Measurements from ENCODE around the gene MORN5. TPM values are rescaled to one million over a fixed set of nuclear protein-coding genes. Genes with fewer than 3 reads are reported as not detected.

The MORN5 gene
- total RNA-seq, 1 experiment from 2014 or later = not detected

GRCh38 chr9:122200960-122201595, 41.4 kb downstream of the MORN5 start:
- TF ChIP-seq POLR2AphosphoS5 (IDR thresholded peaks at IDR 0.05; ENCODE audit: low read depth, low read length) = no peak
- Histone ChIP-seq H3K4me1 (ENCODE audit: control insufficient read depth, insufficient read depth, low read length) (no peaks in the 10 kb centered on the region), H3K27ac (ENCODE audit: low read length) (no peak overlapping the region), H3K4me3 (ENCODE audit: low read depth in 2 of 2, low read length in 2 of 2) (no peak overlapping the region), H3K9me3 (ENCODE audit: control insufficient read depth, insufficient read depth, low read depth, low read length) (no peaks in the 10 kb centered on the region), H3K36me3 (ENCODE audit: control insufficient read depth, insufficient read depth, low read length) (no peaks in the 10 kb centered on the region), H3K27me3 (ENCODE audit: control insufficient read depth, insufficient read depth, low read length) (no peaks in the 10 kb centered on the region)
- no peak for DNase-seq (ENCODE audit: low read depth, low spot score)
- intact Hi-C loops (cut with micrococcal nuclease; ENCODE audit: unreplicated experiment) (no loop called here), in situ Hi-C loops (cut with HindIII; ENCODE audit: low pct_unique_long_range_greater_than_20kb, low sequenced_read_pairs) (no loop called here)
- ChIA-PET CTCF (no interaction called here), POLR2A (no interaction called here)
- no peak for ATAC-seq
- no TSS peak for BruUV-seq (replicated peaks)

- in situ Hi-C loops (cut with HindIII; ENCODE audit: low pct_unique_long_range_greater_than_20kb, low sequenced_read_pairs) (no loop called here), intact Hi-C loops (cut with micrococcal nuclease; ENCODE audit: unreplicated experiment) (no loop called here)
- TF ChIP-seq SIN3A (IDR thresholded peaks at IDR 0.05; ENCODE audit: borderline replicate concordance, insufficient read depth, low read depth, low read length) = no peak
- no peak for TF ChIP-seq TCF7L2 (IDR thresholded peaks at IDR 0.05; ENCODE audit: low read depth, low read length)
- TF ChIP-seq POLR2AphosphoS5 (IDR thresholded peaks at IDR 0.05; ENCODE audit: low read depth, low read length) = no peak
- no peak for TF ChIP-seq REST (IDR thresholded peaks at IDR 0.05; ENCODE audit: insufficient read depth in 1 of 2, low read depth in 2 of 2, low read length in 1 of 2)
- TF ChIP-seq CTCF (IDR thresholded peaks at IDR 0.05) = no peak
- ChIA-PET POLR2A (no interaction called here), CTCF (no interaction called here)
- no peaks in the 10 kb centered on the region for H3K9me3 ChIP-seq (ENCODE audit: control insufficient read depth, insufficient read depth, low read depth, low read length)
- DNase-seq (ENCODE audit: low read depth, low spot score) (no peak), ATAC-seq (no peak)
- no peaks in the 10 kb centered on the region for H3K27me3 ChIP-seq (ENCODE audit: control insufficient read depth, insufficient read depth, low read length)
- H3K4me1 ChIP-seq (ENCODE audit: control insufficient read depth, insufficient read depth, low read length) = no peaks in the 10 kb centered on the region
- no TSS peak for BruUV-seq (replicated peaks)
- H3K27ac ChIP-seq (ENCODE audit: low read length) = no peak overlapping the region
- no peak overlapping the region for H3K4me3 ChIP-seq (ENCODE audit: low read depth in 2 of 2, low read length in 2 of 2)
- no peaks in the 10 kb centered on the region for H3K36me3 ChIP-seq (ENCODE audit: control insufficient read depth, insufficient read depth, low read length)
These were observed 41.9 kb downstream of the MORN5 start for GRCh38 chr9:122201641-122202040.

- TF ChIP-seq POLR2AphosphoS5 (IDR thresholded peaks at IDR 0.05; ENCODE audit: low read depth, low read length) = no peak
- no peak for TF ChIP-seq REST (IDR thresholded peaks at IDR 0.05; ENCODE audit: insufficient read depth in 1 of 2, low read depth in 2 of 2, low read length in 1 of 2)
- TF ChIP-seq TCF7L2 (IDR thresholded peaks at IDR 0.05; ENCODE audit: low read depth, low read length) = no peak
- no peak for TF ChIP-seq SIN3A (IDR thresholded peaks at IDR 0.05; ENCODE audit: borderline replicate concordance, insufficient read depth, low read depth, low read length)
- TF ChIP-seq CTCF (IDR thresholded peaks at IDR 0.05) = no peak
These were observed 42.4 kb downstream of the MORN5 start for GRCh38 chr9:122202111-122202510.

More at GRCh38 chr9:122202111-122202510, 42.4 kb downstream of the MORN5 start:
- Histone ChIP-seq H3K4me1 (ENCODE audit: control insufficient read depth, insufficient read depth, low read length) (no peaks in the 10 kb centered on the region), H3K27me3 (ENCODE audit: control insufficient read depth, insufficient read depth, low read length) (no peaks in the 10 kb centered on the region), H3K27ac (ENCODE audit: low read length) (no peak overlapping the region), H3K36me3 (ENCODE audit: control insufficient read depth, insufficient read depth, low read length) (no peaks in the 10 kb centered on the region), H3K4me3 (ENCODE audit: low read depth in 2 of 2, low read length in 2 of 2) (no peak overlapping the region), H3K9me3 (ENCODE audit: control insufficient read depth, insufficient read depth, low read depth, low read length) (no peaks in the 10 kb centered on the region)
- in situ Hi-C loops (cut with HindIII; ENCODE audit: low pct_unique_long_range_greater_than_20kb, low sequenced_read_pairs) (no loop called here), intact Hi-C loops (cut with micrococcal nuclease; ENCODE audit: unreplicated experiment) (no loop called here)
- DNase-seq (ENCODE audit: low read depth, low spot score) (no peak), ATAC-seq (no peak)
- ChIA-PET POLR2A (no interaction called here), CTCF (no interaction called here)
- BruUV-seq (replicated peaks) = no TSS peak

Measured in Panc1 (cell line).